Progenitor cell of endocrine pancreas (in vitro differentiated cells): ENCODE measurements around the gene MRPL40. TPM values are rescaled to one million over a fixed set of nuclear protein-coding genes. Genes with fewer than 3 reads are reported as not detected.

Experiments used
- DNase-seq: peaks from one replicate; pipeline ENCODE4 v3.0.0; 2021; ENCODE audit warnings: low spot score; ENCODE audit not compliant: unreplicated experiment
- H3K27ac Mint-ChIP-seq: 2 replicates; pipeline ENCODE4 v1.8.0; 2021; ENCODE audit warnings: mild to moderate bottlenecking, moderate library complexity, mixed read lengths
- H3K27me3 Mint-ChIP-seq: 2 replicates; pipeline ENCODE4 v1.8.0; 2021; ENCODE audit warnings: mixed read lengths
- H3K36me3 Mint-ChIP-seq: 2 replicates; pipeline ENCODE4 v1.8.0; 2022; ENCODE audit warnings: mixed read lengths; ENCODE audit not compliant: insufficient read depth
- H3K4me1 Mint-ChIP-seq: 2 replicates; pipeline ENCODE4 v1.8.0; 2021; ENCODE audit warnings: low read depth, mixed read lengths
- H3K4me3 Mint-ChIP-seq: 2 replicates; pipeline ENCODE4 v1.8.0; 2021; ENCODE audit warnings: low read depth, mild to moderate bottlenecking, moderate library complexity, mixed read lengths
- H3K9me3 Mint-ChIP-seq: 2 replicates; pipeline ENCODE4 v1.8.0; 2021; ENCODE audit warnings: low read depth, mixed read lengths
- total RNA-seq: library from RNA; stranded (reverse); gene quantifications from 2 replicates; pipeline ENCODE4 v1.2.1, GENCODE V29; 2021
- TF ChIP-seq, protein P1 (sequence below): fragments of 200-600 bp; sonication (generic); IDR thresholded peaks from one replicate; pipeline ENCODE4 v1.5.0; 2021; ENCODE audit warnings: antibody characterized with exemption, mild to moderate bottlenecking; ENCODE audit not compliant: unreplicated experiment

The MRPL40 gene
- total RNA-seq, 1 donor from 2014 or later = 23.6 TPM

DNA sequence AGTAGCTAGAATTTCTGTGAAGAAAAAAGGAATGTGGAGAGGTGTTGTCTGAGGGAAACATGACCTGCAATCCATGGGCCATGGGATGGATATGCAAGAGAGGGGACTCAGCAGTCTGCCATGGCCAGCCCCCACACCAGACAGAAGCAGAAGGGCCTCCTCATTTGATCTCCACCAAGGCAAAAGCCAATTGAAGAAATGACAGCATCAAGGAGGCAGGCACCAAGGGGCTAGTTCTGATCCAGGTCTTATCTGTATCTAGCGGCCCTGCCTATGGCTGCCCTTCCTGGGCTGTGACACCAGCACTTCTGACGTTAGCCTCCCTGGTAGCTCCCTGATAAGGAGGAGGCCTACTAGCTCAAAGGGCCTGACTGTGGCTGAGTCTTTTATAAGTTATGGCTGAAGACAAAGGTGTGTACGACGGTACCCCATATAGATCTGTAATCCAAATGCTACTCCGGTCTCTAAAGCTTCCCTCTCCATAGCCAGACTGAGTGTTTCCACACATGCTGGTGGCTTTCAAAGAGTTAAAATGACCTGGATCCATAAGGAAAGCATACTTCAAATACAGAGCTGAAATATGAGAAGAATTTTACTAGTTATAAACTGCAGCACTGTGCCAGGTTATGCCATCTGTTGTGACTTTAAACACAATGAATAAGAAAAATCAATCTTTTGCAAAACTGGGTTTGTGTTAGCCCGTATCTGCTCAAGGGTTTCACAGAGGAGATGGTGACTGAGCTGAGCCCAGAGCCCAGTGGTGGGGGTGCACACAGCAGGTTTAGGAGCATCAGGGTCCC lies 35.2 kb upstream of the MRPL40 start:
- H3K4me1 Mint-ChIP-seq = no peaks in the 10 kb centered on the region
- peaks cover 4% of the 10 kb centered on the region for H3K36me3 Mint-ChIP-seq
- no peaks in the 10 kb centered on the region for H3K9me3 Mint-ChIP-seq
- DNase-seq = no peak
- no peak overlapping the region for H3K27ac Mint-ChIP-seq
- TF ChIP-seq, protein P1, sequence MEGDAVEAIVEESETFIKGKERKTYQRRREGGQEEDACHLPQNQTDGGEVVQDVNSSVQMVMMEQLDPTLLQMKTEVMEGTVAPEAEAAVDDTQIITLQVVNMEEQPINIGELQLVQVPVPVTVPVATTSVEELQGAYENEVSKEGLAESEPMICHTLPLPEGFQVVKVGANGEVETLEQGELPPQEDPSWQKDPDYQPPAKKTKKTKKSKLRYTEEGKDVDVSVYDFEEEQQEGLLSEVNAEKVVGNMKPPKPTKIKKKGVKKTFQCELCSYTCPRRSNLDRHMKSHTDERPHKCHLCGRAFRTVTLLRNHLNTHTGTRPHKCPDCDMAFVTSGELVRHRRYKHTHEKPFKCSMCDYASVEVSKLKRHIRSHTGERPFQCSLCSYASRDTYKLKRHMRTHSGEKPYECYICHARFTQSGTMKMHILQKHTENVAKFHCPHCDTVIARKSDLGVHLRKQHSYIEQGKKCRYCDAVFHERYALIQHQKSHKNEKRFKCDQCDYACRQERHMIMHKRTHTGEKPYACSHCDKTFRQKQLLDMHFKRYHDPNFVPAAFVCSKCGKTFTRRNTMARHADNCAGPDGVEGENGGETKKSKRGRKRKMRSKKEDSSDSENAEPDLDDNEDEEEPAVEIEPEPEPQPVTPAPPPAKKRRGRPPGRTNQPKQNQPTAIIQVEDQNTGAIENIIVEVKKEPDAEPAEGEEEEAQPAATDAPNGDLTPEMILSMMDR = no peak
- no peak overlapping the region for H3K4me3 Mint-ChIP-seq
- no peaks in the 10 kb centered on the region for H3K27me3 Mint-ChIP-seq

DNA sequence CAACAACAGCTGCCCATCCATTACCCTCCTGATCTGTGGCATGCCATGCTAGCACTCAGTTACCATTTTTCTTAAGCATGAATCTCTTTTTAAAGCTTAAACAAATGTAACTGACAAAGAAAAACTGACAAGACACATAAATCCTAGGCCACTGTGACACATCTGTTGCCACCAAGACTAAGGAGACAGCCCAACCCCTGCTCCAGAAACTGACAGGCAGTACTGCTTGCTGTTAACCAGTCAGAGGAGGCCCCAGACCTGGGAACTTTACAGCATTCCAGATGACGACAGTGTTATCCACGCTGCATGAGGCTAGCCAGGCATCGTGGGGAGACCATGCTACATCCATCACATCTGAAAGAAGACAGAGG lies 34.6 kb upstream of the MRPL40 start:
- H3K4me3 Mint-ChIP-seq = no peak overlapping the region
- H3K27ac Mint-ChIP-seq = no peak overlapping the region
- H3K27me3 Mint-ChIP-seq = no peaks in the 10 kb centered on the region
- no peak for DNase-seq
- H3K9me3 Mint-ChIP-seq = no peaks in the 10 kb centered on the region
- H3K36me3 Mint-ChIP-seq = peaks cover 4% of the 10 kb centered on the region
- no peaks in the 10 kb centered on the region for H3K4me1 Mint-ChIP-seq
- TF ChIP-seq, protein P1 = no peak

DNA sequence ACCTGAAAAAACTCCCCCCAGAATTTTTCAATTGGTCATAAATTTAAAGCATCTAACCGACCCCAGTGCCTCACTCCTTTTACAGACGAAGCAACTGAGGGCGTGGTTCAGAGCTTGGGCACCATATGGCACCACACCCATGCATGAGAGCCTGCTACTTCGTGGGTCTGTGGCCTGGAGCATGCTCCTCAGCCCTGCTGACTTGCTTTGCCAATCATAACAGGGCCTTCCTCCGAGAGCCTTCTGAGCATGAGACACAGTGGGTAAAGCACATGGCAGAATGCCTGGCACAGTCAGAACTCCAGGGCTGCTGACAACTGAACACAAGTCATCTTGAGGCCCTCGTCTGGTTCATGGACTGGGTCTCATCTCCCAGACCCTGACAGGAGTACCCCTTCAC lies 34.1 kb upstream of the MRPL40 start:
- H3K4me1 Mint-ChIP-seq = no peaks in the 10 kb centered on the region
- H3K27me3 Mint-ChIP-seq = no peaks in the 10 kb centered on the region
- no peak for DNase-seq
- TF ChIP-seq, protein P1 = no peak
- peaks cover 4% of the 10 kb centered on the region for H3K36me3 Mint-ChIP-seq
- no peaks in the 10 kb centered on the region for H3K9me3 Mint-ChIP-seq
- no peak overlapping the region for H3K4me3 Mint-ChIP-seq
- H3K27ac Mint-ChIP-seq = no peak overlapping the region

DNA sequence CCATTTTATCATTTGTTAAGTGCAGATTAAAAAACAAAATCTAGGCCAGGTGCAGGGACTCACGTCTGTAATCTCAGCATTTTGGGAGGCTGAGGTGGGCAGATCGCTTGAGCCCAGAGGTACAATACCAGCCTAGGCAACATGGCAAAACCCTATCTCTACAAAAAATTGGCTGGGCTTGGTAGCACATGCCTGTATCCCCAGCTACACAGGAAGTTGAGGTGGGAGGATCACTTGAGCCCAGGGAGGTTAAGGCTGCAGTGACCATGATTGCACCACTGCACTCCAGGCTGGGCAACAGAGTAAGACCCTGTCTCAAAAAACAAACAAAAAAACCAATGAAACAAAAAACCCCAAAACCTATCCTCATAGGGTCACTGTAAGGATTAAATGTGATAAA lies 33.7 kb upstream of the MRPL40 start:
- TF ChIP-seq, protein P1 = no peak
- H3K4me3 Mint-ChIP-seq = no peak overlapping the region
- no peaks in the 10 kb centered on the region for H3K4me1 Mint-ChIP-seq
- no peaks in the 10 kb centered on the region for H3K27me3 Mint-ChIP-seq
- no peaks in the 10 kb centered on the region for H3K9me3 Mint-ChIP-seq
- no peak overlapping the region for H3K27ac Mint-ChIP-seq
- peaks cover 4% of the 10 kb centered on the region for H3K36me3 Mint-ChIP-seq
- no peak for DNase-seq

DNA sequence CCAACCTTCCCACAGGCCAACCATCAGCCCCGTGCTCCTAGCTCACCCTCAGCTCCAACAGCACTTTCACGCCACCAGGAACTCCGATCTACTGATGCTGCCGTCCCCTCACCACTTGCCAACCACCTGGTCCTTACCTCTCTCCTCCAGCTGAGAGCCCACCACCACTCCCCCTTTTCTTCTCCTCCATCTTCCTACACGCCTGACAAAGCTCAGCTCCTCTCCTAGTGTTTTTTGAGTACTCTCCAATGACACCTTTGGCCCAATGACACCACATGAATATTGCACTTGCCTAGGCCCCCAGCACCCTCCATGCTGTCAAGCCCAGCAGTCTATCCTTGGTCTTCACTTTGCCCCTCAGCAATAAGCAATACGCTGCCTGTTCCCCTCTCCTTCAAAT lies 31.5 kb upstream of the MRPL40 start:
- TF ChIP-seq, protein P1 = no peak
- Mint-ChIP-seq H3K9me3 (no peaks in the 10 kb centered on the region), H3K4me3 (no peak overlapping the region), H3K36me3 (peaks cover 8% of the 10 kb centered on the region), H3K27me3 (no peaks in the 10 kb centered on the region), H3K27ac (no peak overlapping the region), H3K4me1 (no peaks in the 10 kb centered on the region)
- no peak for DNase-seq
